HUES6 (cell line): ENCODE data around the gene SLC36A3.
"Not testable (repeated sequence)": the region's sequence is repeated elsewhere in the genome, so short reads cannot be mapped to it uniquely, and the experiment has no call there.

ENCODE experiments used
- H3K27ac ChIP-seq: 2 replicates; pipeline ENCODE4 v1.7.0; 2013; ENCODE audit warnings: low read depth, mild to moderate bottlenecking, low read length, inconsistent platforms
- H3K27me3 ChIP-seq: 2 replicates; pipeline ENCODE4 v1.6.1; 2013; ENCODE audit warnings: low read length; ENCODE audit not compliant: control insufficient read depth, insufficient read depth
- H3K36me3 ChIP-seq: 2 replicates; pipeline ENCODE4 v1.6.1; 2013; ENCODE audit warnings: low read length; ENCODE audit not compliant: control insufficient read depth, insufficient read depth
- H3K4me1 ChIP-seq: 2 replicates; pipeline ENCODE4 v1.6.1; 2013; ENCODE audit warnings: low read length; ENCODE audit not compliant: control insufficient read depth, insufficient read depth
- H3K4me3 ChIP-seq: 2 replicates; pipeline ENCODE4 v1.5.1; 2013; ENCODE audit warnings: low read depth, low read length
- H3K9ac ChIP-seq: one replicate; pipeline ENCODE4 v1.6.1; 2013; ENCODE audit warnings: mild to moderate bottlenecking, low read length
- H3K9me3 ChIP-seq: 2 replicates; pipeline ENCODE4 v1.6.1; 2013; ENCODE audit warnings: low read depth, low read length; ENCODE audit not compliant: control insufficient read depth, insufficient read depth

Gene SLC36A3

DNA sequence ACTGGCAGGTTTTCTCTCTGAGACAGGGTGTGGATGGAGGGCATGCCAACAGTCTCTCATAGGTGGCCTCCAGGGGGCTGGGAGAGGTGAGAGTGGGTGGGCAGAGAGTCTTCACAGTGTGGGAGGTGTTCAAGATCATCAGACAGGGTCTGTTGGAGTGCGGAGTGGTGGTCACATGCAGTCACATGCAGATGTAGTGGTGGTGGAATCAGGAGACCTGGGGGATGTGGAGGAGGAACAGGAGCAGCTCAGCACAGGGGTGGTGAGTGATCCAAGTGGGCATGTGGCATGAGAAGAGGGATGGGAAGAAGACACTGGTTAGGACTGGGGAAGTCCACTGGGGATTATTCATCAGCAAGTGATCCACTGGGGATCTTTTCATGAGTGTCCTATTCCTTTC lies 44.8 kb downstream of the SLC36A3 start:
- no peak overlapping the region for H3K9ac ChIP-seq
- H3K27me3 ChIP-seq = no peaks in the 10 kb centered on the region
- 0 out of 2 replicates have a peak, but pooled peaks cover 6% of the 10 kb centered on the region for H3K36me3 ChIP-seq
- no peak overlapping the region for H3K4me3 ChIP-seq
- H3K27ac ChIP-seq = no peak overlapping the region
- peaks cover 15% of the 10 kb centered on the region for H3K4me1 ChIP-seq
- no peaks in the 10 kb centered on the region for H3K9me3 ChIP-seq

DNA sequence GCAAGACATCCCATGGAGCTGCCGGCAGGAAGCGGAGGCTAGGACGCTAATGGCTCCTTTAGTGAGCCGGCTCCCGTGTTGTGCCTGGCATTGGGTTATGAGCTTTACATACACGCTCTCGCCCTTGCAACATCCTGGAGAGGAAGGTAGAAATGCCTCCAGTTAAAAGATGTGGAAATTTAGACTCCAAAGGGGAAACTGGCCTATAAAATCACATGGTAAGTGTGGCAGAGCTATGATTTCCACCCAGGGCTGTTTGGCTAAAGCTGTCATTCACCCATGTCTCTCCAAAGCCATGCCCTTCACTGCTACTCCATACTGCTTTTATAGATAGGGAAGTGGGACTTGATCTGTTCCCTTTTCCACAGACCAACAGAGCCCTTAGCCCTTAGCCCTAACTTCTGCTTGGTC lies 45.4 kb downstream of the SLC36A3 start:
- H3K36me3 ChIP-seq = 0 out of 2 replicates have a peak, but pooled peaks cover 6% of the 10 kb centered on the region
- H3K4me1 ChIP-seq = peaks cover 15% of the 10 kb centered on the region
- no peak overlapping the region for H3K4me3 ChIP-seq
- H3K9me3 ChIP-seq = no peaks in the 10 kb centered on the region
- no peaks in the 10 kb centered on the region for H3K27me3 ChIP-seq
- H3K9ac ChIP-seq = no peak overlapping the region
- no peak overlapping the region for H3K27ac ChIP-seq

- no peaks in the 10 kb centered on the region for H3K9me3 ChIP-seq
- H3K4me3 ChIP-seq = no peak overlapping the region
- no peak overlapping the region for H3K9ac ChIP-seq
- H3K27ac ChIP-seq = no peak overlapping the region
- peaks cover 15% of the 10 kb centered on the region for H3K4me1 ChIP-seq
- 0 out of 2 replicates have a peak, but pooled peaks cover 6% of the 10 kb centered on the region for H3K36me3 ChIP-seq
- no peaks in the 10 kb centered on the region for H3K27me3 ChIP-seq
These were observed 45.8 kb downstream of the SLC36A3 start for GRCh38 chr5:151257731-151258181.

GRCh38 chr5:151255621-151256286 lies 47.8 kb downstream of the SLC36A3 start:
- H3K9ac ChIP-seq = no peak overlapping the region
- no peak overlapping the region for H3K27ac ChIP-seq
- no peaks in the 10 kb centered on the region for H3K27me3 ChIP-seq
- H3K36me3 ChIP-seq = no peaks in the 10 kb centered on the region
- no peaks in the 10 kb centered on the region for H3K9me3 ChIP-seq
- H3K4me3 ChIP-seq = no peak overlapping the region
- peaks cover 21% of the 10 kb centered on the region for H3K4me1 ChIP-seq

- not testable (repeated sequence) for H3K36me3 ChIP-seq, H3K9ac ChIP-seq, H3K27ac ChIP-seq, H3K9me3 ChIP-seq, H3K4me3 ChIP-seq, H3K27me3 ChIP-seq
- peaks cover 28% of the 10 kb centered on the region for H3K4me1 ChIP-seq
These were observed 48.6 kb downstream of the SLC36A3 start for GRCh38 chr5:151254990-151255389.

DNA sequence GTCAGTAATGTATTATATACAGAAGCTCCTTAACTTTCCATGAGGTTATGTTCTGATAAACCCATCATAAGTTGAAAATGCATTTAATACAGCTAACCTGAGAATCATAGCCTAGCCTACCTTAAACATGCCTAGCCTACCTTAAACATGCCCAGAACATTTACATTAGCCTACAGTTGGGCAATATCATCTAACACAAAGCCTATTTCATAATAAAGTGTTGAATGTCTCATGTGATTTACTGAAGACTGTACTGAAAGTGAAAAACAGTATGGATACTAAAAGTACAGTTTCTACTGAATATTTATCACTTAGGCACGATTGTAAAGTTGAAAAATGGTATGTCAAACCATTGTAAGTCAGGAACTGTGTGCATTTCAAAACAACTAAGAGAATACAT lies 49.0 kb downstream of the SLC36A3 start:
- Histone ChIP-seq H3K27me3 (no peaks in the 10 kb centered on the region), H3K36me3 (no peaks in the 10 kb centered on the region), H3K9me3 (no peaks in the 10 kb centered on the region), H3K4me1 (peaks cover 28% of the 10 kb centered on the region), H3K27ac (no peak overlapping the region), H3K4me3 (peak overlapping the region; percentile 86; the same call in 1 of the 2 replicates), H3K9ac (no peak overlapping the region)

- no peaks in the 10 kb centered on the region for H3K9me3 ChIP-seq
- peak overlapping the region; percentile 86 for H3K4me3 ChIP-seq
- H3K36me3 ChIP-seq = no peaks in the 10 kb centered on the region
- no peaks in the 10 kb centered on the region for H3K27me3 ChIP-seq
- H3K4me1 ChIP-seq = peaks cover 28% of the 10 kb centered on the region
- H3K27ac ChIP-seq = no peak overlapping the region
- peak overlapping the region; percentile 65 for H3K9ac ChIP-seq
These were observed 50.0 kb downstream of the SLC36A3 start for GRCh38 chr5:151253605-151253950.

GRCh38 chr5:151252762-151253604 lies 50.6 kb downstream of the SLC36A3 start, which contains the start of gene GM2A:
GM2A (plus strand) TSS chr5:151253185; CDS start chr5:151253217, 32 bp downstream.
- peak within 1 kb of the TSS; percentile 65 for H3K9ac ChIP-seq
- peak within 1 kb of the TSS; percentile 86 for H3K4me3 ChIP-seq
- peaks cover 24% of the 10 kb centered on the region for H3K4me1 ChIP-seq
- no peaks in the 10 kb centered on the region for H3K36me3 ChIP-seq
- no peaks in the 10 kb centered on the region for H3K27me3 ChIP-seq
- H3K27ac ChIP-seq = no peak within 1 kb of the TSS
- no peaks in the 10 kb centered on the region for H3K9me3 ChIP-seq

- H3K27me3 ChIP-seq = no peaks in the 10 kb centered on the region
- H3K9ac ChIP-seq = no peak overlapping the region
- H3K4me1 ChIP-seq = peaks cover 13% of the 10 kb centered on the region
- no peaks in the 10 kb centered on the region for H3K9me3 ChIP-seq
- H3K36me3 ChIP-seq = no peaks in the 10 kb centered on the region
- no peak overlapping the region for H3K27ac ChIP-seq
- no peak overlapping the region for H3K4me3 ChIP-seq
These were observed 51.9 kb downstream of the SLC36A3 start for GRCh38 chr5:151251621-151252020.

DNA sequence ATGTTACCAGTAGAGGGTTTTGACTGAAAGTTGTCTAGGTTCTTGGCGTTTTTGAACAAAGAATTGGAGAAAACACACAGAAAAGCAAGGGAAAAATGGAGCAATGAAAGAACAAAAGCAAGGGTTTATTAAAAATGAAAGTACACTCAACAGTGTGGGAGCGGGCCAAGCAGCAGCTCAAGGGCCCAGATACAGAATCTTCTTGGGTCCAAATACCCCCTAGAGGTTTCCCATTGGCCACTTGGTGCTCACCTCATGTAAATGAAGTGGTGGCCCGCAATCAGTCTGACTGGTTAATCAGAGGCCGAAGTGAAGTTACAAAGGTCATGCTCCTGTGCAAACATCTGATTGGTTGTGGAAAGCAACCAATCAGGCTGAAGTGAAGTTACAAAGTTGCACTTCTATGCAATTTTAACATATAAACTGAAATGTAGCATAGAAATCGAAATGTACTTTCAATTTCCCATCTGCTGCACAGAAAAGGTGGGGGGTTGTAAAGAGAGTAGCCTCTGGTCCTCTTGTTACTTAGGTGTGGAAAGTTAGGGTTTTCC lies 52.5 kb downstream of the SLC36A3 start:
- Histone ChIP-seq H3K27ac (no peak overlapping the region), H3K9me3 (no peaks in the 10 kb centered on the region), H3K4me1 (peaks cover 13% of the 10 kb centered on the region), H3K9ac (no peak overlapping the region), H3K27me3 (no peaks in the 10 kb centered on the region), H3K36me3 (no peaks in the 10 kb centered on the region), H3K4me3 (no peak overlapping the region)
